ENCODE results near the gene ZFP36L2. TPM values are rescaled to one million over a fixed set of nuclear protein-coding genes. Genes with fewer than 3 reads are reported as not detected.

Gene ZFP36L2
- total and polyA plus RNA-seq, 2 experiments from 2014 or later: 37.9 to 38.4 TPM

DNA sequence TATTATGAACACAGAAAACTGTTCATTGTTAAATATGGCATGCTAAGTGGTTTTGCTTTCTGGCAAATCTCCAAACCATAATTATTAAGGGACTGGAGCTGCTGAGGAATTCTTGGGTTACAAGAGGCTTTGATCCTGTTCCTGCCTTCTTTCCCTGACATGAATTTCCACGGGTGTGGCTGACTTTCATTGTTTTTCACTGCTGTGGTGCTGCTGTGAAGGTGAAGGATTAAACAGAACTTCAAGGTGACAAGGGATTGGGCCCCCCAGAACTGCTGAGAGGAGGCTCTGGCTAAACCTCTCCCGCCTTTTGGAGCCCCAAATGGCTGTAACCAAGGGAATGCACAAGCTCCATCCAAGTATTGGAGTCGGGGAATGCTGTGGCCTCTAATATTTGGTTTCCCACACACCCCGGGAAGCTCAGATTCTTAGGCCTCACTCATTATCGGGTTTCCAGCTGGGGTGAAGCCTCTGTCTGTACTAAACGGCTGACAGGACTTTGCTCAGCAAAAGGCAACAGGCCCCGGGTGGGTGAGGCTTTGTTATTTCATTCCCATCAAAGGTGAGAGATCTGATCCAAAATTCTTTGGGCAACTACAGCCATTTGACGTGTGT lies 29.0 kb upstream of the ZFP36L2 start:
- no peaks in the 10 kb centered on the region for H3K9me2 ChIP-seq (ENCODE audit: insufficient read depth)
- H3K27me3 ChIP-seq (ENCODE audit: insufficient read depth): no peaks in the 10 kb centered on the region
- no peaks in the 10 kb centered on the region for H3F3A ChIP-seq (replicated peaks; ENCODE audit: low read depth)
- no peak for DNase-seq (ENCODE audit: low spot score)
- no peaks in the 10 kb centered on the region for H3K36me3 Mint-ChIP-seq (ENCODE audit: low read depth)
- peaks cover 3% of the 10 kb centered on the region; the same call in 1 of the 3 replicates for H3K4me1 Mint-ChIP-seq
- TF ChIP-seq EZH2phosphoT487 (IDR thresholded peaks at IDR 0.05; ENCODE audit: unreplicated experiment) (no peak), CREB1 (CRISPR knock-in tag; IDR thresholded peaks at IDR 0.05; ENCODE audit: low read depth) (no peak)
- no peaks in the 10 kb centered on the region for H3K79me2 ChIP-seq (replicated peaks; ENCODE audit: insufficient read depth)
- no peak overlapping the region for H3K27ac ChIP-seq (ENCODE audit: low read depth)
- H3K4me2 ChIP-seq: no peak overlapping the region
- no peaks in the 10 kb centered on the region for H3K4me1 ChIP-seq (ENCODE audit: insufficient read depth)
- ATAC-seq: no peak
- H4K20me1 ChIP-seq (replicated peaks; ENCODE audit: insufficient read depth): no peaks in the 10 kb centered on the region; the same call in 1 of the 2 replicates
- no peak overlapping the region for H3K4me3 ChIP-seq
- H3K27ac Mint-ChIP-seq: no peak overlapping the region
- no peaks in the 10 kb centered on the region for H3K27me3 Mint-ChIP-seq (ENCODE audit: insufficient read depth, low read depth, poor library complexity)
- no peaks in the 10 kb centered on the region for H3K36me3 ChIP-seq (ENCODE audit: insufficient read depth)
- H2AFZ ChIP-seq: no peak overlapping the region
- H3K4me3 Mint-ChIP-seq: no peak overlapping the region
- H3K9me3 Mint-ChIP-seq: no peaks in the 10 kb centered on the region

DNA sequence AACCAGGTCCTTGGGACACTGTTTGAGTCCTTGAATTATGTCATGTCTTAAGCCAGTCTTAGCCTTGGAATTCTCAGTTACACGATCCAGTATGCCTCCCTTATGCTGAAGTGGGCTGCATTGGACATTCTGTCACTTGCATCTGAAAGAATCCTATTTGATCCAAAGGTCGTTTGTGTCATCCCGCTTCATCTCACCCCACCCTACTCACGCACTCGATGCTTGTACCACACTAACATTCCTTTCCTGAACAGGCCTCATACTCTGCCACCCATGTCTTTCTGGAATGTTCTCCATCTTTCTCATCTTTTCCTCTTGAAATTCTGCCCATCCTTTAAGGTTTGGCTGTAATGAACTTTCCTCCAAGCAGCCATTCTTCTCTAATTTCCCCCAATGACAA lies 27.9 kb upstream of the ZFP36L2 start:
- Histone ChIP-seq H2AFZ (no peak overlapping the region), H3K79me2 (replicated peaks; ENCODE audit: insufficient read depth) (no peaks in the 10 kb centered on the region), H4K20me1 (replicated peaks; ENCODE audit: insufficient read depth) (no peaks in the 10 kb centered on the region; the same call in 1 of the 2 replicates), H3K4me1 (ENCODE audit: insufficient read depth) (no peaks in the 10 kb centered on the region), H3F3A (replicated peaks; ENCODE audit: low read depth) (no peaks in the 10 kb centered on the region), H3K4me3 (no peak overlapping the region), H3K27me3 (ENCODE audit: insufficient read depth) (no peaks in the 10 kb centered on the region), H3K27ac (ENCODE audit: low read depth) (no peak overlapping the region), H3K4me2 (no peak overlapping the region), H3K36me3 (ENCODE audit: insufficient read depth) (no peaks in the 10 kb centered on the region), H3K9me2 (ENCODE audit: insufficient read depth) (no peaks in the 10 kb centered on the region)
- no peak for DNase-seq (ENCODE audit: low spot score)
- Mint-ChIP-seq H3K27ac (no peak overlapping the region), H3K4me1 (peaks cover 3% of the 10 kb centered on the region; the same call in 1 of the 3 replicates), H3K4me3 (no peak overlapping the region), H3K36me3 (ENCODE audit: low read depth) (no peaks in the 10 kb centered on the region), H3K27me3 (ENCODE audit: insufficient read depth, low read depth, poor library complexity) (no peaks in the 10 kb centered on the region), H3K9me3 (no peaks in the 10 kb centered on the region)
- ATAC-seq: no peak
- no peak for TF ChIP-seq JUNB (IDR thresholded peaks at IDR 0.05; ENCODE audit: unreplicated experiment)
- TF ChIP-seq, protein P1, sequence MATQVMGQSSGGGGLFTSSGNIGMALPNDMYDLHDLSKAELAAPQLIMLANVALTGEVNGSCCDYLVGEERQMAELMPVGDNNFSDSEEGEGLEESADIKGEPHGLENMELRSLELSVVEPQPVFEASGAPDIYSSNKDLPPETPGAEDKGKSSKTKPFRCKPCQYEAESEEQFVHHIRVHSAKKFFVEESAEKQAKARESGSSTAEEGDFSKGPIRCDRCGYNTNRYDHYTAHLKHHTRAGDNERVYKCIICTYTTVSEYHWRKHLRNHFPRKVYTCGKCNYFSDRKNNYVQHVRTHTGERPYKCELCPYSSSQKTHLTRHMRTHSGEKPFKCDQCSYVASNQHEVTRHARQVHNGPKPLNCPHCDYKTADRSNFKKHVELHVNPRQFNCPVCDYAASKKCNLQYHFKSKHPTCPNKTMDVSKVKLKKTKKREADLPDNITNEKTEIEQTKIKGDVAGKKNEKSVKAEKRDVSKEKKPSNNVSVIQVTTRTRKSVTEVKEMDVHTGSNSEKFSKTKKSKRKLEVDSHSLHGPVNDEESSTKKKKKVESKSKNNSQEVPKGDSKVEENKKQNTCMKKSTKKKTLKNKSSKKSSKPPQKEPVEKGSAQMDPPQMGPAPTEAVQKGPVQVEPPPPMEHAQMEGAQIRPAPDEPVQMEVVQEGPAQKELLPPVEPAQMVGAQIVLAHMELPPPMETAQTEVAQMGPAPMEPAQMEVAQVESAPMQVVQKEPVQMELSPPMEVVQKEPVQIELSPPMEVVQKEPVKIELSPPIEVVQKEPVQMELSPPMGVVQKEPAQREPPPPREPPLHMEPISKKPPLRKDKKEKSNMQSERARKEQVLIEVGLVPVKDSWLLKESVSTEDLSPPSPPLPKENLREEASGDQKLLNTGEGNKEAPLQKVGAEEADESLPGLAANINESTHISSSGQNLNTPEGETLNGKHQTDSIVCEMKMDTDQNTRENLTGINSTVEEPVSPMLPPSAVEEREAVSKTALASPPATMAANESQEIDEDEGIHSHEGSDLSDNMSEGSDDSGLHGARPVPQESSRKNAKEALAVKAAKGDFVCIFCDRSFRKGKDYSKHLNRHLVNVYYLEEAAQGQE (IDR thresholded peaks at IDR 0.05; ENCODE audit: unreplicated experiment): no peak
- TF ChIP-seq CTCF (conservative IDR thresholded peaks at IDR 0.05; ENCODE audit: low read depth in 2 of 2): no peak
- TF ChIP-seq, protein P2, sequence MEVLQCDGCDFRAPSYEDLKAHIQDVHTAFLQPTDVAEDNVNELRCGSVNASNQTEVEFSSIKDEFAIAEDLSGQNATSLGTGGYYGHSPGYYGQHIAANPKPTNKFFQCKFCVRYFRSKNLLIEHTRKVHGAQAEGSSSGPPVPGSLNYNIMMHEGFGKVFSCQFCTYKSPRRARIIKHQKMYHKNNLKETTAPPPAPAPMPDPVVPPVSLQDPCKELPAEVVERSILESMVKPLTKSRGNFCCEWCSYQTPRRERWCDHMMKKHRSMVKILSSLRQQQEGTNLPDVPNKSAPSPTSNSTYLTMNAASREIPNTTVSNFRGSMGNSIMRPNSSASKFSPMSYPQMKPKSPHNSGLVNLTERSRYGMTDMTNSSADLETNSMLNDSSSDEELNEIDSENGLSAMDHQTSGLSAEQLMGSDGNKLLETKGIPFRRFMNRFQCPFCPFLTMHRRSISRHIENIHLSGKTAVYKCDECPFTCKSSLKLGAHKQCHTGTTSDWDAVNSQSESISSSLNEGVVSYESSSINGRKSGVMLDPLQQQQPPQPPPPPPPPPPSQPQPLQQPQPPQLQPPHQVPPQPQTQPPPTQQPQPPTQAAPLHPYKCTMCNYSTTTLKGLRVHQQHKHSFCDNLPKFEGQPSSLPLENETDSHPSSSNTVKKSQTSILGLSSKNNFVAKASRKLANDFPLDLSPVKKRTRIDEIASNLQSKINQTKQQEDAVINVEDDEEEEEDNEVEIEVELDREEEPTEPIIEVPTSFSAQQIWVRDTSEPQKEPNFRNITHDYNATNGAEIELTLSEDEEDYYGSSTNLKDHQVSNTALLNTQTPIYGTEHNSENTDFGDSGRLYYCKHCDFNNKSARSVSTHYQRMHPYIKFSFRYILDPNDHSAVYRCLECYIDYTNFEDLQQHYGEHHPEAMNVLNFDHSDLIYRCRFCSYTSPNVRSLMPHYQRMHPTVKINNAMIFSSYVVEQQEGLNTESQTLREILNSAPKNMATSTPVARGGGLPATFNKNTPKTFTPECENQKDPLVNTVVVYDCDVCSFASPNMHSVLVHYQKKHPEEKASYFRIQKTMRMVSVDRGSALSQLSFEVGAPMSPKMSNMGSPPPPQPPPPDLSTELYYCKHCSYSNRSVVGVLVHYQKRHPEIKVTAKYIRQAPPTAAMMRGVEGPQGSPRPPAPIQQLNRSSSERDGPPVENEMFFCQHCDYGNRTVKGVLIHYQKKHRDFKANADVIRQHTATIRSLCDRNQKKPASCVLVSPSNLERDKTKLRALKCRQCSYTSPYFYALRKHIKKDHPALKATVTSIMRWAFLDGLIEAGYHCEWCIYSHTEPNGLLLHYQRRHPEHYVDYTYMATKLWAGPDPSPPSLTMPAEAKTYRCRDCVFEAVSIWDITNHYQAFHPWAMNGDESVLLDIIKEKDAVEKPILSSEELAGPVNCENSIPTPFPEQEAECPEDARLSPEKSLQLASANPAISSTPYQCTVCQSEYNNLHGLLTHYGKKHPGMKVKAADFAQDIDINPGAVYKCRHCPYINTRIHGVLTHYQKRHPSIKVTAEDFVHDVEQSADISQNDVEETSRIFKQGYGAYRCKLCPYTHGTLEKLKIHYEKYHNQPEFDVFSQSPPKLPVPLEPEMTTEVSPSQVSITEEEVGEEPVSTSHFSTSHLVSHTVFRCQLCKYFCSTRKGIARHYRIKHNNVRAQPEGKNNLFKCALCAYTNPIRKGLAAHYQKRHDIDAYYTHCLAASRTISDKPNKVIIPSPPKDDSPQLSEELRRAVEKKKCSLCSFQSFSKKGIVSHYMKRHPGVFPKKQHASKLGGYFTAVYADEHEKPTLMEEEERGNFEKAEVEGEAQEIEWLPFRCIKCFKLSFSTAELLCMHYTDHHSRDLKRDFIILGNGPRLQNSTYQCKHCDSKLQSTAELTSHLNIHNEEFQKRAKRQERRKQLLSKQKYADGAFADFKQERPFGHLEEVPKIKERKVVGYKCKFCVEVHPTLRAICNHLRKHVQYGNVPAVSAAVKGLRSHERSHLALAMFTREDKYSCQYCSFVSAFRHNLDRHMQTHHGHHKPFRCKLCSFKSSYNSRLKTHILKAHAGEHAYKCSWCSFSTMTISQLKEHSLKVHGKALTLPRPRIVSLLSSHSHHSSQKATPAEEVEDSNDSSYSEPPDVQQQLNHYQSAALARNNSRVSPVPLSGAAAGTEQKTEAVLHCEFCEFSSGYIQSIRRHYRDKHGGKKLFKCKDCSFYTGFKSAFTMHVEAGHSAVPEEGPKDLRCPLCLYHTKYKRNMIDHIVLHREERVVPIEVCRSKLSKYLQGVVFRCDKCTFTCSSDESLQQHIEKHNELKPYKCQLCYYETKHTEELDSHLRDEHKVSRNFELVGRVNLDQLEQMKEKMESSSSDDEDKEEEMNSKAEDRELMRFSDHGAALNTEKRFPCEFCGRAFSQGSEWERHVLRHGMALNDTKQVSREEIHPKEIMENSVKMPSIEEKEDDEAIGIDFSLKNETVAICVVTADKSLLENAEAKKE (CRISPR knock-in tag; IDR thresholded peaks at IDR 0.05): no peak
- TF ChIP-seq ZNF114 (CRISPR knock-in tag; IDR thresholded peaks at IDR 0.05): no peak
- TF ChIP-seq, protein P3, sequence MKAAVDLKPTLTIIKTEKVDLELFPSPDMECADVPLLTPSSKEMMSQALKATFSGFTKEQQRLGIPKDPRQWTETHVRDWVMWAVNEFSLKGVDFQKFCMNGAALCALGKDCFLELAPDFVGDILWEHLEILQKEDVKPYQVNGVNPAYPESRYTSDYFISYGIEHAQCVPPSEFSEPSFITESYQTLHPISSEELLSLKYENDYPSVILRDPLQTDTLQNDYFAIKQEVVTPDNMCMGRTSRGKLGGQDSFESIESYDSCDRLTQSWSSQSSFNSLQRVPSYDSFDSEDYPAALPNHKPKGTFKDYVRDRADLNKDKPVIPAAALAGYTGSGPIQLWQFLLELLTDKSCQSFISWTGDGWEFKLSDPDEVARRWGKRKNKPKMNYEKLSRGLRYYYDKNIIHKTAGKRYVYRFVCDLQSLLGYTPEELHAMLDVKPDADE (IDR thresholded peaks at IDR 0.05): no peak
- no peak for TF ChIP-seq POLR2AphosphoS5 (IDR thresholded peaks at IDR 0.05; ENCODE audit: low read depth)

All from GM23338 (cell line).